ENCODE data around the gene SPOCD1.

Gene SPOCD1

GRCh38 chr1:31799895-31800673 lies 15.7 kb downstream of the SPOCD1 start:
- no peak for DNase-seq (ENCODE audit: low read depth)

GRCh38 chr1:31799196-31799894 lies 16.5 kb downstream of the SPOCD1 start:
- no peak for DNase-seq (ENCODE audit: low read depth)

DNA sequence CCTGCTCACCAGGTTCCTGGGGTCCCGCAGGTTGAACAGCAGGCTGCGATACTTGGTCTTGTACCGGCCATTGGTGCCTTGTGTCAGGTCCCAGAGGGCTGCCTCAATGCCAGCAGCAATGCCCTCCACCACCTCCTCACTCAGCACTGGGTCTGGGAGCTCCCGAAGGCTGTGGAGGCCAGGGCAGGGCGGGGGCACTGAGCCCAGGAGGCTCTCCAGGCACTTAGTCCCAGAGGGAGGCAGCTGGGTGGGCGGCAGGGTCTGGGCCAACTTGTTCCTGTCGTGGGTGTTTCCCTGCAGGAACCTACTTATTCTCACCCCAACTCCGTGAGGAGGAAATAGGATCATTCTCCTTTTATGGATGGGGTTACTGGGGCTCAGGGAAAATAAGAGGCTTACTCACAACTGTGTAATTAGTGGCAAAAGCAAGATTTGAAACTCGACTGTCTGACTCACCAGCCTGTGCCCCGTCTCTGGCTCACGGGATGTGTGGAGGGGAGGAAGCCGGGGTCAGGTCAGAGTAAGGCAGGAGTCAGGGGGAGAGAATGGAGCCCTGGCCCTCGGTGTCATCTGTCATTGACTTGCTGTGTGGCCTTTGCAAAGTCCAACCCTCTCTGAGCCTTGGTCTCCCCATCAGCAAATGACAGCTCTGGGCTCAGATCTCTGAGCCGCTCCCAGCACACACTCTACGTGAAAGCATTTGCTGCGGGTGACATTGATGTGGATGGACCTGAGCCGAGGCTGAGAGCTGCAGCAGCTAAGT lies 17.2 kb downstream of the SPOCD1 start:
- DNase-seq (ENCODE audit: low read depth) = no peak

DNA sequence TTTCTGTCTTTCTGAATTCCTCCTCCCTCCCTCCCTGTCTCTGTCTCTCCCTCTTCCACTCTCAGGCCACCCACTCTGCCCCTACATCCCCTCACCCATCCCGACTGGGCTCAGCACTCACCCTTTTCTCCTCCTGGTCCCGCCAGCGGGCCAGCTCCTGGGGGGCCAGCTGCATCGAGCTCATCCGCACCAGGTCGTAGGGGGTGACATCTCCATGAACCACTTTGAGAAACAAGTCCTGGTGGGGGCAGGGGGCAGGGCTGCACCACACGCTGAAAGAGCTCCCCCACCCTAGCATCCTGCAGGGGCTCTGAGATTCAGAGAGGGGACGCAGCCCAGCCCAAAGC lies 17.8 kb downstream of the SPOCD1 start:
- DNase-seq (ENCODE audit: low read depth) = no peak

DNA sequence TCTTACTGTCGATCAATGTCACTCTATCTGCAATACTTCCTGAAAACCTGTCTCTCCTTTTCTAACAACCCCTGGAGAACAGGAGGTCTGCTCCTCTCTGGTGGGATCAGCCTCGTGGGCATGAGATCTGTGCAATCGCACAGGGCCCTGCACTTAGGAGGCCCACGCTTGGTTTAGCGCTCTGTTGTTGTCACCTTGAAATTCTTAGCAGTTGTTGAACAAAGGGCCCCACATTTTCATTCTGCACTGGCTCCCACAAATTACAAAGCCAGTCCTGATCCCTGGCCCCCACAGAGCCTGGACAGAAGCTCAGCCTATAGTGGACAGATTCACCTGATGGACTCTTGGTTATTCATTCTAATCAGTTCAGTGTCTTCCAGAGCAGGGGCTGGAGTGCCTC lies 18.6 kb downstream of the SPOCD1 start:
- no peak for DNase-seq (ENCODE audit: low read depth)

DNA sequence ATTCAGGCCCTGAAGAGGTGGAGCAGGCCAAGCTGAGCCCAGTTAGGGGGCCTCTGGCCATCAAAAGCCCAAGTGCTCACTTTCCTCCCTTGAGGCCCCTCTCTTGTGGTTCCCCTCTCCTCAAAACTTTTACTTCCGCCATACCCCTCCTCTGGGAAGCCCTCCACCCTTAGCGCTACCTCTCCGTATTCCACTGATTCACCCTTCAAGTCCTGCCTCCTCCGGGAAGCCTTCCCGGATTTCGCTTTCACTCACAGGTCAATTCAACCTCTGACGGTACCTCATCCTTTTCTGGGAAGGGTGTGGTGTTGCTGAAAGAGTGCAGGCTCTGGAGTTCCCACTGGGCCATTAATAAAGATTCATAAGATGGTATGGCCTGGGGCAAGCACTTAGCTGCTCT lies 19.1 kb downstream of the SPOCD1 start:
- no peak for DNase-seq (ENCODE audit: low read depth)

GRCh38 chr1:31795801-31796621 lies 19.8 kb downstream of the SPOCD1 start:
- DNase-seq (ENCODE audit: low read depth) = no peak

DNA sequence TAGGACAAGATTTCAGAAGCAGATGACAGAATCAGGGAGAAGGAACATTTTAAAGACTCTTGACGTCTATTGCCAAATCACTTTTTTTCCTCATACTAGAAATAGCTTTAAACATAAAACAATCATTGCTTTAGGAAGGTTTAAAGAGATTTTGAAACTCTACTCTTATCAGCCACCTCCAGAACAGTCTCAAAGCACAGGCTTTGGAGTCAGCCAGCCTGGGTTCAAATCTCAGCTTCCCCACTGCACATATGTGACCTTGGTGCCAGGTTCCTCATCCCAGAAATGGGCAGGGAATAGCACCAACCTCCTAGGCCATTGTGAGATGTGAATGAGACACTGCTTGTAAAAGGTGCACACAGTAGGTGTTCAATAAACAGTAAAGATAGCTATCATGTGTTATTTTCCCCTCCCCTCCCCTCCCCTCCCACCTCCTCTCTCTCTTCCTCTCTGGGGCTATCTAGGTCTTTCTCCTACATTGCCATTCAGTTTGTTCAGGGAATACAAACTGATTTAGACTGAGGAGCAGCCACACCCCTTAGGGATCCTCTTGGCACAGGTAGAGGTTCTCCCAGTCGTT lies 20.6 kb downstream of the SPOCD1 start:
- DNase-seq (ENCODE audit: low read depth) = no peak

DNA sequence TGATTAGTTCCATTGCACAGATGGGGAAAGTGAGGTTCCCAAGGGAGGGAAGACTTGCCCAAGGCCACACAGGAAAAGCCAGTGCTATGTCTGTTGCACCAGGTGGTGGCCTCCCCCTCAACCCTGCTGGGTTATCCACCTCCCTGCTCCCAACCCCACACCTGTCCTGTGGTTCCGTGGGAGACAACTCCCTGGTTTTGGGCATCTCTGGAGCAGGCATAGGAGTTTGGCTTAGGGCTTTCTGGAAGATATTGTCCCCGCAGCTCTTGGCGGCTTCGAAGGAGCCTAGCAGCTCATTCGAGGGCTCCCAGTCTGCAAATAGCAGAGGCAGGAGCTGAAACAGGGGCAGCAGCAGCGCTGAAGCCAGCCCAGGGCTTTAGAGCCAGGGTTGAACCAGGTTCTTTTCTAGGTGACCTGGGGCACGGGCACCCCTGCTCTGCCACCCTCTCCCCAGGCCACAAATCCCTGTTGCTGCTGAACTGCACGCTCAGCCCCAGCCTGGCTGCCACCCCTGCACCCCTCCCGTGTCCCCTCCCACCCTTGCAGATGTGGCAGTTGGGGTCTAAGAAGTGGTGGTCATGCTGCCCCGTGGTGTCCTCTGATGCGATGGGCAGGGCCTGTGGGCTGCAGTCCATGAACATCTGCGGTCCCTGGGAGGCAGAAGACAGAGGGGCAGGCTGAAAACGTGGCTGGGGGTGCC lies 22.1 kb downstream of the SPOCD1 start:
- DNase-seq (ENCODE audit: low read depth) = no peak

DNA sequence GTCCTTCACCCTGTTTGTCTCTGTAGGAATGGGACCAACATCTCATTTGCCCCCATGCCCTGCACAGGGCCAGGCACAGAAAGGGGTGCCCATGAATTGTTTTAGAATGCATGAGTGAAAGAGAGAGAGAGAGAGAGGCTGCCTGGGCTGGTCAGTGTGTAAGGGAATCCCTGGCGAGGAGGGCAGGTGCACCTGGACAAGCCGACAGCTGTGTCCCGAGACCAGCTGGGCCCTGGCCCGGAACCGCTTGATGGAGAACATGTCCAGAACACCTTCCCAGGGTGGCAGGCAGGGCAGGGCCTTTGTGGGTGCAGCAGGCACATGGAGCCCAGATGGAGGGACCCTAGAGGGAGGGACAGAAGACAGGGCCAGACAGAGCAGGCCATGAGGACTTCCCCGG lies 22.7 kb downstream of the SPOCD1 start:
- no peak for DNase-seq (ENCODE audit: low read depth)

- DNase-seq (ENCODE audit: low read depth) = no peak
Measured at GRCh38 chr1:31792541-31792940, 23.3 kb downstream of the SPOCD1 start.

- no peak for DNase-seq (ENCODE audit: low read depth)
Measured at GRCh38 chr1:31792116-31792515, 23.7 kb downstream of the SPOCD1 start.

GRCh38 chr1:31791131-31791858 lies 24.5 kb downstream of the SPOCD1 start:
- DNase-seq (ENCODE audit: low read depth) = no peak

DNA sequence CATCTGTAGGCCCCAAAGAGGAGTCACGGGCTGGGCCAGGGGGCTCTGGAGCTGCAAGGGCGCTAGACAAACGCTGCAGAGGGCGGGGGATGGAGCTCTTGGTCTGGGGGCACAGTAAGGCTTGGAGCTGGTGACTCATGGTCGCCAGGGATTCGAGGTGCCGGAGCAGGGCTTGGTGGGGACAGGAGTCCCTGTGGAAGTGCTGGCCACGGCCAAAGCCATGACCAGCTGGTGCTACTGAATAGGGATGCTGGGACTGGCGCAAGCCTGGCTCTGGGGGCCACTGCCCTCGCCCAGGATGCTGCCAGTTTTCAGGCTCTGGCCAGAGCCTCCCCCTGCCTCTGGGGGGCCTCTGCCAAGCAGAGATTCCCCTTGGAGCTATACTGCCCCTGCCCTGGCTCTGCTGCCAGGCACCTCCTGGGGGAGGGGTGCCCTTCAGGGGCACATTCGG lies 25.2 kb downstream of the SPOCD1 start:
- no peak for DNase-seq (ENCODE audit: low read depth)

DNA sequence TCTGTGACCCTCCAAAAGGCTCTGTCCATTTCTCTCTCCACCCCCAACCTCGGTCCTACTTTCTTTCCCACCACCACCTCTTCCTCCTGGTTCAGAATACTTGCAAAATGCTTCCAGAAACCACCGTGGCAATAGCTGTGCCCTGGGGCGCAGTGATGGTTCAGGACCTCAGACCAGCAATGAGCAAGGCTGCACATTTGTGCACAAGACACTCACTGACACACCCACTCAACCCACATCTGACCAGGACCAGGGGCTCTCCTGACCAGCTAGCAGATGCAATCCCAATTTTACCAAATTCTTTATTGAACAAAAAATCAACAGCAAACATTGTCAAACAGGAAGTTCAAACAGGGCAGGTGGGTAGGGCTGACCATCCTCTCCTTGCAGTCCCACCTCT lies 25.7 kb downstream of the SPOCD1 start:
- DNase-seq (ENCODE audit: low read depth) = no peak

DNA sequence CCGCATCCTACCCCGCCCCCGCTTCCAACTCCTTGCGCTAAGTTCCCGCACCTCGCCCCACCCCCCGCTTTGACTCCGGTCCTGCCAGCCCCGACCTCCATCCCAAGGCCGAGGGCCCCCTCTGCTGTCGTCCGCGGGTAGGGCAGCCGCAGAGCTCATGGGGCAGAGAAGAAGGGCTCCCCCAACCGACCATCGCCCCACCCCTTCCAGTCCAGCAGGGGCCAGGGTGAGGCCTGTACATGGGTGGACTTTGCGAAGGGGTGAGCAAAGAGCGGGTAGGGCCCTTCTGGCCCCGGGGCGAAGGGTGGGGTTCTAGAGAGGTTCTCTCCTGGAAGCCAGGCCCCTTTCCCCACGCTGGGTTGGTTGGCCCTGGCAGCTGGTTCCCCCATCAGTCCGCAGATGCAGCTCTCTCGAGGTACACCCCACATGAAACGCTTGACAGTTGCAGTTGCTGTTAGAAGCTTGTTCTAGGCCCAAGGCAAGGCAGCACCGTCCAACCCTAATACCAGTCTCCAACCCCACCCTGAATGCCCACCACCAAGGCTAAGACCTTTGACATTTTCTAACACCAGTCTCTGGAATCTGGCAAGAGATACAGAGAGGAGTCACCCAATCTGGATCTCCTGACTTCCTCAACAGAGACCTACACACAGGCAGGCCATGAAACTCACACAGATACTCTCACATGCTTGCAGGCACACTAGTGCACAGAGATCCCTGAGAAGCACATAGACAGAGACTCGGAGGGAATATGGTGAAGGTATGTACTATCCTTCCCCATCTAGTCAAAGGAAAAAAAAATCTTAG lies 26.4 kb downstream of the SPOCD1 start:
- peak; percentile 97 for DNase-seq (ENCODE audit: low read depth)

DNA sequence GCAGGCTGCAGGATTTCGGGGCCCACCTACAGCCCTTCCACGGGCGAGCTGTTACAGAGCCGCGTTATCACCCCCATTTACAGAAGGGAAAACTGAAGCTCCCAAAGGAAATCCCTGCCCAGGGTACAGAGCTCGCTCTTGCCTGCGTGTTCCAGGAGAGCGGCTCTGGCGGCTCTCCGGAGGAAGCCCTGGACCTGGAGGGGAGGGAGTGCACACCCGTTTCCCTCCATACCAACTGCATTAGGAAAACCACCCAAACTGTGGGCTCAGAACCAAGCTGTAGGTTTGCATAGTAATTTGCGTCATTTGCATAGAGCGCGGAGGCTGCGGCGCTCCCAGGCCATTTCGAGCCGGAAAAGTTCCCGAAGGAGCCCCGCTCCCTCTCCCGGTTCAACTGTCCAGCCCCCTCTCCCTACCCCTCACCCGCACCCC lies 27.0 kb downstream of the SPOCD1 start:
- no peak for DNase-seq (ENCODE audit: low read depth)

GRCh38 chr1:31788138-31788824 lies 27.5 kb downstream of the SPOCD1 start:
- DNase-seq (ENCODE audit: low read depth) = peak; percentile 82

DNA sequence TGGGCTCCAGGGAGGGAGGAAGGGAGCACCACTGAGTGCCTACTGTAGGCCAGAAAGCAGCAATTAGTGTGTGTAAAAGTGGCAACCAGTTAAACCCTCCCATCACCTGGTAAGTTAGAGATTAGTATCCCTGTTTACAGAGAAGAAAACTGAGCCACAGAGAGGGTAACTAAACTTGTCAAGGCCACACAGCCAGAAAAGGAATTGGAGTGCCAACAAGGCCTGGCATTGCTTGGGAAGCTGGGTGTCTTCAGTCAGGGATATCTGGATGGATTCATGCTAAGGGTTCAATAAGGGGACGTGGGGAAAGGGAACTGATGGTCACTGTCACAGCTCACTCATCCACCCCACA lies 28.1 kb downstream of the SPOCD1 start:
- DNase-seq (ENCODE audit: low read depth) = no peak
